H9 (cell line): ENCODE measurements around the gene ID4. TPM values are rescaled to one million over a fixed set of nuclear protein-coding genes. Genes with fewer than 3 reads are reported as not detected.

ENCODE experiments used
- DNase-seq: peaks from one replicate; pipeline ENCODE4 v3.0.0-alpha.2; 2017
- H2AFZ ChIP-seq: one replicate; pipeline ENCODE4 v1.6.1; 2013; ENCODE audit warnings: mild to moderate bottlenecking, low read length, control low read depth, moderate library complexity
- H2AK5ac ChIP-seq: 2 replicates; pipeline ENCODE4 v1.6.1; 2013; ENCODE audit warnings: low read length, control low read depth, mixed read lengths; ENCODE audit not compliant: insufficient read length
- H2BK120ac ChIP-seq: one replicate; pipeline ENCODE4 v1.6.1; 2013; ENCODE audit warnings: low read depth, mild to moderate bottlenecking, low read length, control low read depth, inconsistent platforms; ENCODE audit not compliant: poor library complexity, severe bottlenecking
- H2BK12ac ChIP-seq: 2 replicates; pipeline ENCODE4 v1.6.1; 2013; ENCODE audit warnings: low read length, control low read depth, mixed read lengths, low read depth; ENCODE audit not compliant: insufficient read length
- H2BK15ac ChIP-seq: 2 replicates; pipeline ENCODE4 v1.6.1; 2013; ENCODE audit warnings: low read depth, low read length, control low read depth
- H2BK20ac ChIP-seq: one replicate; pipeline ENCODE4 v1.6.1; 2013; ENCODE audit warnings: low read depth, mild to moderate bottlenecking, low read length, control low read depth, inconsistent platforms; ENCODE audit not compliant: poor library complexity, severe bottlenecking
- H2BK5ac ChIP-seq: 2 replicates; pipeline ENCODE4 v1.6.1; 2013; ENCODE audit warnings: low read length, control low read depth, mixed read lengths; ENCODE audit not compliant: insufficient read length
- H3K14ac ChIP-seq: 2 replicates; pipeline ENCODE4 v1.6.1; 2013; ENCODE audit warnings: low read length, control low read depth; ENCODE audit not compliant: insufficient read depth
- H3K18ac ChIP-seq: 2 replicates; pipeline ENCODE4 v1.6.1; 2013; ENCODE audit warnings: low read depth, mild to moderate bottlenecking, mixed read lengths, low read length, control low read depth; ENCODE audit not compliant: insufficient read length
- H3K23ac ChIP-seq: 2 replicates; pipeline ENCODE4 v1.6.1; 2013; ENCODE audit warnings: low read length, control low read depth, mixed read lengths, low read depth; ENCODE audit not compliant: insufficient read length
- H3K23me2 ChIP-seq: 2 replicates; pipeline ENCODE4 v1.6.1; 2013; ENCODE audit warnings: low read depth, mild to moderate bottlenecking, mixed read lengths, low read length, control low read depth; ENCODE audit not compliant: insufficient read length, poor library complexity, severe bottlenecking
- H3K27ac ChIP-seq: 2 replicates; pipeline ENCODE4 v1.5.1; 2013; ENCODE audit warnings: low read length, control low read depth, mixed read lengths, low read depth; ENCODE audit not compliant: insufficient read length
- H3K27me3 ChIP-seq: 2 replicates; pipeline ENCODE4 v1.6.1; 2013; ENCODE audit warnings: low read length, control low read depth, inconsistent platforms; ENCODE audit not compliant: insufficient read depth
- H3K4ac ChIP-seq: 2 replicates; pipeline ENCODE4 v1.6.1; 2013; ENCODE audit warnings: low read depth, mild to moderate bottlenecking, control low read depth, inconsistent platforms, low read length, moderate library complexity
- H3K4me1 ChIP-seq: 2 replicates; pipeline ENCODE4 v1.6.1; 2013; ENCODE audit warnings: low read length, control low read depth, inconsistent platforms; ENCODE audit not compliant: insufficient read depth
- H3K4me2 ChIP-seq: 2 replicates; pipeline ENCODE4 v1.6.1; 2013; ENCODE audit warnings: low read length, control low read depth, mixed read lengths; ENCODE audit not compliant: insufficient read length, insufficient read depth
- H3K56ac ChIP-seq: 2 replicates; pipeline ENCODE4 v1.6.1; 2013; ENCODE audit warnings: low read depth, mild to moderate bottlenecking, mixed read lengths, low read length, control low read depth; ENCODE audit not compliant: insufficient read length
- H3K79me1 ChIP-seq: 2 replicates; pipeline ENCODE4 v1.6.1; 2013; ENCODE audit warnings: low read depth, mild to moderate bottlenecking, moderate library complexity, low read length, control low read depth, inconsistent platforms; ENCODE audit not compliant: insufficient read depth, poor library complexity, severe bottlenecking
- H3K79me2 ChIP-seq: 2 replicates; pipeline ENCODE4 v1.6.1; 2013; ENCODE audit warnings: low read length, control low read depth, inconsistent platforms; ENCODE audit not compliant: insufficient read depth
- H3K9ac ChIP-seq: 2 replicates; pipeline ENCODE4 v1.6.1; 2013; ENCODE audit warnings: low read length, control low read depth, mixed read lengths; ENCODE audit not compliant: insufficient read length; ENCODE audit errors: extremely low read depth
- H3K9me3 ChIP-seq: one replicate; pipeline ENCODE4 v1.6.1; 2013; ENCODE audit warnings: low read depth, low read length, inconsistent platforms; ENCODE audit not compliant: control insufficient read depth
- H3T11ph ChIP-seq: one replicate; pipeline ENCODE4 v1.6.1; 2013; ENCODE audit warnings: mild to moderate bottlenecking, low read length, control low read depth, inconsistent platforms
- H4K20me1 ChIP-seq: one replicate; pipeline ENCODE4 v1.6.1; 2013; ENCODE audit not compliant: control insufficient read depth, insufficient read length, insufficient read depth
- H4K5ac ChIP-seq: 2 replicates; pipeline ENCODE4 v1.6.1; 2013; ENCODE audit warnings: low read depth, mild to moderate bottlenecking, mixed read lengths, low read length, control low read depth; ENCODE audit not compliant: insufficient read length
- H4K8ac ChIP-seq: replicated peaks from 2 replicates; pipeline ENCODE4 v1.6.1; 2013; ENCODE audit warnings: low read length, control low read depth, mixed read lengths, low read depth; ENCODE audit not compliant: insufficient read length
- H4K91ac ChIP-seq: 2 replicates; pipeline ENCODE4 v1.6.1; 2013; ENCODE audit warnings: low read depth, mild to moderate bottlenecking, moderate library complexity, mixed read lengths, low read length, control low read depth; ENCODE audit not compliant: insufficient read length
- H3K27ac Mint-ChIP-seq, 3 experiments: 2 replicates in 2 of 3; 3 replicates in 1 of 3; pipeline ENCODE4 v1.8.0; 2020 to 2021; ENCODE audit warnings: mixed read lengths in 3 of 3, mild to moderate bottlenecking in 1 of 3, moderate library complexity in 1 of 3
- H3K27me3 Mint-ChIP-seq: 2 replicates; pipeline ENCODE4 v1.8.0; 2021; ENCODE audit warnings: low read depth, mild to moderate bottlenecking, moderate library complexity, mixed read lengths
- H3K36me3 Mint-ChIP-seq, 3 experiments: 2 replicates in 2 of 3; 3 replicates in 1 of 3; pipeline ENCODE4 v1.8.0; 2020 to 2021; ENCODE audit warnings: low read depth in 3 of 3, mixed read lengths in 3 of 3; ENCODE audit not compliant: insufficient read depth in 1 of 3
- H3K4me1 Mint-ChIP-seq, 2 experiments: 2 replicates each; pipeline ENCODE4 v1.8.0; 2020; ENCODE audit warnings: mixed read lengths in 2 of 2
- H3K4me3 Mint-ChIP-seq, 2 experiments: 2 replicates in 1 of 2; 3 replicates in 1 of 2; pipeline ENCODE4 v1.8.0; 2020 to 2021; ENCODE audit warnings: mild to moderate bottlenecking in 2 of 2, mixed read lengths in 2 of 2, moderate library complexity in 1 of 2
- H3K9me3 Mint-ChIP-seq, 2 experiments: 2 replicates in 1 of 2; 3 replicates in 1 of 2; pipeline ENCODE4 v1.8.0; 2020; ENCODE audit warnings: mild to moderate bottlenecking in 2 of 2, mixed read lengths in 2 of 2, moderate library complexity in 1 of 2
- CTCF ChIP-seq: fragments of 200-600 bp; sonication (generic); conservative IDR thresholded peaks from 3 replicates; pipeline ENCODE4 v1.8.0; 2021; ENCODE audit warnings: antibody characterized with exemption, mild to moderate bottlenecking
- WGBS: extraction: QIAGEN DNeasy Blood & Tissue Kit; methylation state at CpG from one replicate; pipeline ENCODE4 v1.1.7; 2013; ENCODE audit warnings: missing lambda C conversion rate, low lambda C conversion rate, mixed read lengths; ENCODE audit not compliant: insufficient read length; ENCODE audit errors: extremely low coverage; 5-methylcytosine and 5-hydroxymethylcytosine counted together
- total RNA-seq: library from RNA; stranded (reverse); gene quantifications from 2 replicates; pipeline ENCODE4 v1.2.1, GENCODE V29; 2021

ID4 gene
- total RNA-seq, 1 experiment from 2014 or later: 14.0 TPM

- H4K20me1 ChIP-seq: no peaks in the 10 kb centered on the region
Observed at GRCh38 chr6:19851241-19852089, 14.3 kb downstream of the ID4 start.

More at GRCh38 chr6:19851241-19852089, 14.3 kb downstream of the ID4 start:
- no peak overlapping the region for H2BK120ac ChIP-seq
- no peak overlapping the region for H2BK5ac ChIP-seq
- H4K5ac ChIP-seq: peak overlapping the region; percentile 44
- no peak overlapping the region for H3K23ac ChIP-seq
- Mint-ChIP-seq H3K4me3 (peak overlapping the region in 1 of 2 experiments; percentile 15; a peak in 2 of 5 replicates), H3K36me3 (0 out of 7 replicates have a peak, but pooled peaks cover 0 to 5% (median 0%) of the 10 kb centered on the region in 3 experiments), H3K9me3 (no peaks in the 10 kb centered on the region), H3K27me3 (no peaks in the 10 kb centered on the region), H3K4me1 (peaks cover 9 to 10% of the 10 kb centered on the region in 2 experiments), H3K27ac (peak overlapping the region; percentile 58 to 84 (median 71); a peak in 6 of 7 replicates)
- no peak overlapping the region for H2BK15ac ChIP-seq
- no peaks in the 10 kb centered on the region for H3K23me2 ChIP-seq
- H3K27me3 ChIP-seq: no peaks in the 10 kb centered on the region
- no peaks in the 10 kb centered on the region for H3K79me2 ChIP-seq
- H3K4me1 ChIP-seq: peaks cover 4% of the 10 kb centered on the region; the same call in 1 of the 2 replicates
- H3K56ac ChIP-seq: no peak overlapping the region
- H2BK12ac ChIP-seq: no peak overlapping the region
- H3T11ph ChIP-seq: no peak overlapping the region
- no peak overlapping the region for H3K4ac ChIP-seq
- no CpG with 5 or more reads among the region's 10 CpGs for WGBS
- no peak overlapping the region for H3K9ac ChIP-seq
- H3K18ac ChIP-seq: no peak overlapping the region
- H4K8ac ChIP-seq: peak overlapping the region; percentile 47
- H3K4me2 ChIP-seq: no peak overlapping the region
- no peak overlapping the region for H3K27ac ChIP-seq
- no peaks in the 10 kb centered on the region for H3K79me1 ChIP-seq
- peak overlapping the region; percentile 21; the same call in 1 of the 2 replicates for H3K14ac ChIP-seq
- H2AK5ac ChIP-seq: no peak overlapping the region
- H3K9me3 ChIP-seq: no peaks in the 10 kb centered on the region
- peak; percentile 89 for TF ChIP-seq CTCF
- H2BK20ac ChIP-seq: no peak overlapping the region
- peak; percentile 71 for DNase-seq
- H4K91ac ChIP-seq: no peak overlapping the region
- peak overlapping the region; percentile 90 for H2AFZ ChIP-seq
